Gastrocnemius medialis (tissue), 4 donors: ENCODE measurements around the gene JPT1.

Experiments
- POLR2A ChIP-seq, 2 donors: fragments of 450-650 bp; IDR thresholded peaks; one replicate each; pipeline ENCODE4 v1.6.1; 2017; ENCODE audit warnings: antibody characterized with exemption in 2 of 2, mild to moderate bottlenecking in 2 of 2, moderate library complexity in 2 of 2
- TF ChIP-seq, protein P1 (sequence below), 5 experiments: fragments of 450-650 bp in 3 of 5; fragments of 200-600 bp in 2 of 5; sonication (generic) in 2 of 5; IDR thresholded peaks in 4 of 5; conservative IDR thresholded peaks in 1 of 5; 1 replicate in 4 of 5; 2 replicates in 1 of 5; pipeline ENCODE4 v1.5.1; 2016 to 2019; ENCODE audit warnings: antibody characterized with exemption in 5 of 5, mild to moderate bottlenecking in 3 of 5, moderate library complexity in 3 of 5

GRCh38 chr17:75102385-75102821, 51.9 kb downstream of the JPT1 start:
- TF ChIP-seq, protein P1, sequence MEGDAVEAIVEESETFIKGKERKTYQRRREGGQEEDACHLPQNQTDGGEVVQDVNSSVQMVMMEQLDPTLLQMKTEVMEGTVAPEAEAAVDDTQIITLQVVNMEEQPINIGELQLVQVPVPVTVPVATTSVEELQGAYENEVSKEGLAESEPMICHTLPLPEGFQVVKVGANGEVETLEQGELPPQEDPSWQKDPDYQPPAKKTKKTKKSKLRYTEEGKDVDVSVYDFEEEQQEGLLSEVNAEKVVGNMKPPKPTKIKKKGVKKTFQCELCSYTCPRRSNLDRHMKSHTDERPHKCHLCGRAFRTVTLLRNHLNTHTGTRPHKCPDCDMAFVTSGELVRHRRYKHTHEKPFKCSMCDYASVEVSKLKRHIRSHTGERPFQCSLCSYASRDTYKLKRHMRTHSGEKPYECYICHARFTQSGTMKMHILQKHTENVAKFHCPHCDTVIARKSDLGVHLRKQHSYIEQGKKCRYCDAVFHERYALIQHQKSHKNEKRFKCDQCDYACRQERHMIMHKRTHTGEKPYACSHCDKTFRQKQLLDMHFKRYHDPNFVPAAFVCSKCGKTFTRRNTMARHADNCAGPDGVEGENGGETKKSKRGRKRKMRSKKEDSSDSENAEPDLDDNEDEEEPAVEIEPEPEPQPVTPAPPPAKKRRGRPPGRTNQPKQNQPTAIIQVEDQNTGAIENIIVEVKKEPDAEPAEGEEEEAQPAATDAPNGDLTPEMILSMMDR (IDR thresholded peaks at IDR 0.05 in 4 of 5, conservative IDR thresholded peaks at IDR 0.05 in 1 of 5), result no peak
- TF ChIP-seq POLR2A (IDR thresholded peaks at IDR 0.05), result no peak
